ENCODE results near the gene PCNX4.

- TF ChIP-seq CTCF (IDR thresholded peaks at IDR 0.05 in 4 of 5, conservative IDR thresholded peaks at IDR 0.05 in 1 of 5) (no peak), POLR2A (IDR thresholded peaks at IDR 0.05) (no peak)
Observed at GRCh38 chr14:60107477-60107876, 15.8 kb downstream of the PCNX4 start.
